Lower leg skin (tissue), 3 donors: ENCODE results near the gene STH.

Experiments
- CTCF ChIP-seq, 3 donors: fragments of 450-650 bp; IDR thresholded peaks; one replicate each; pipeline ENCODE4 v1.5.1; 2016; ENCODE audit warnings: antibody characterized with exemption in 3 of 3, mild to moderate bottlenecking in 3 of 3, moderate library complexity in 2 of 3
- POLR2A ChIP-seq, 2 donors: fragments of 450-650 bp; IDR thresholded peaks; one replicate each; pipeline ENCODE4 v1.6.1; 2016 to 2017; ENCODE audit warnings: antibody characterized with exemption in 2 of 2, mild to moderate bottlenecking in 1 of 2, moderate library complexity in 1 of 2

- no peak for TF ChIP-seq CTCF (IDR thresholded peaks at IDR 0.05)
- TF ChIP-seq POLR2A (IDR thresholded peaks at IDR 0.05), result no peak
Observed at GRCh38 chr17:46020023-46020761, 21.1 kb downstream of the STH start.
